ENCODE measurements around the gene SGF29.

- no peak for TF ChIP-seq EZH2 (IDR thresholded peaks at IDR 0.05; ENCODE audit: low read length)
- TF ChIP-seq CTCF (optimal IDR thresholded peaks at IDR 0.05 in 1 of 3, IDR thresholded peaks at IDR 0.05 in 1 of 3, conservative IDR thresholded peaks at IDR 0.05 in 1 of 3; ENCODE audit: extremely low read depth in 1 of 3, insufficient read depth in 2 of 3, low read length in 3 of 3) = no peak
Measured at GRCh38 chr16:28562199-28562598, 8.5 kb downstream of the SGF29 start.
